Muscle of leg (tissue), 11 donors: ENCODE measurements around the gene C1QTNF7. TPM values are rescaled to one million over a fixed set of nuclear protein-coding genes. Genes with fewer than 3 reads are reported as not detected.

ENCODE experiments used
- DNase-seq: peaks from one replicate; pipeline ENCODE4 v3.0.0; 2013
- H3K27ac ChIP-seq: one replicate; pipeline ENCODE4 v1.5.1; 2013; ENCODE audit warnings: mild to moderate bottlenecking, low read length, control low read depth
- H3K27me3 ChIP-seq: one replicate; pipeline ENCODE4 v1.6.1; 2013; ENCODE audit warnings: low read length; ENCODE audit not compliant: control insufficient read depth, insufficient read depth
- H3K36me3 ChIP-seq: one replicate; pipeline ENCODE4 v1.6.1; 2013; ENCODE audit warnings: low read length; ENCODE audit not compliant: control insufficient read depth, insufficient read depth
- H3K4me1 ChIP-seq: one replicate; pipeline ENCODE4 v1.6.1; 2013; ENCODE audit warnings: low read length; ENCODE audit not compliant: control insufficient read depth, insufficient read depth
- H3K4me3 ChIP-seq: one replicate; pipeline ENCODE4 v1.5.1; 2013; ENCODE audit warnings: low read length, control low read depth
- H3K9me3 ChIP-seq: replicated peaks from 2 replicates; pipeline ENCODE4 v1.6.1; 2013; ENCODE audit warnings: low read depth, low read length; ENCODE audit not compliant: control insufficient read depth
- WGBS: methylation state at CpG from one replicate; pipeline ENCODE4 v1.1.5; 2013; ENCODE audit warnings: missing lambda C conversion rate; ENCODE audit not compliant: insufficient coverage; 5-methylcytosine and 5-hydroxymethylcytosine counted together
- polyA plus RNA-seq, 8 donors: library from polyadenylated mRNA; unstranded; fragments of 120-200 nt; gene quantifications; one replicate each; pipeline versions ENCODE4 v1.2.1 to v1.2.3, GENCODE V29; 2013; ENCODE audit warnings: inconsistent platforms in 1 of 8, low replicate concordance in 1 of 8; ENCODE audit not compliant: insufficient read length in 8 of 8, insufficient read depth in 1 of 8
- total RNA-seq: library from RNA; stranded (reverse); fragments of 120-200 nt; gene quantifications from one replicate; pipeline ENCODE4 v1.2.4, GENCODE V29; 2013

Gene C1QTNF7
- total and polyA plus RNA-seq, 9 donors, result 0.66 to 3.2 (median 1.2) TPM

DNA sequence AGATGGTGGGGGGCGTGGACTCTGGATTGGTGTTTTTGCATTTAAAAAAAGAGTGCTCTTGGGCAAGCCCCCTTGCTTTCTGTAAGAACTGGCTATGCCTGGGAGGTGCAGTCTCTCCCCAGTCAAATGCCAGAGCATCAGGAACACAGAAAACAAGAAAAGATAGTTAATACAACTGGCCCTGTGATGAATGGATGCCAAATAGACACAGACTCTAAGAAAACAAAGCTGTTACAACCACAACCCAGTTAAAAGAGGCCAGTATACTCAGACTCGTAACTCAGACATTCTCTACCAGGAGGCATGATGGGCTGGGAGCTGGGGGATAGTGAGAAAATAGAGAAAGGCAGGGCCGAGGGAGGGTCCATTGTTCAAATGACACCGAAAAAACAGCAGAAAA lies 32.5 kb upstream of the C1QTNF7 start:
- no CpG with 5 or more reads among the region's 4 CpGs for WGBS

GRCh38 chr4:15396157-15396800 lies 31.6 kb upstream of the C1QTNF7 start:
- H3K27ac ChIP-seq, result no peak overlapping the region
- no peak overlapping the region for H3K4me3 ChIP-seq
- H3K9me3 ChIP-seq, result no peaks in the 10 kb centered on the region
- no peaks in the 10 kb centered on the region for H3K36me3 ChIP-seq
- H3K4me1 ChIP-seq, result peaks cover 9% of the 10 kb centered on the region
- WGBS, result 54% methylated on average over 3 of the region's 4 CpGs
- no peak for DNase-seq
- H3K27me3 ChIP-seq, result no peaks in the 10 kb centered on the region

More for the DNA sequence above, 32.5 kb upstream of the C1QTNF7 start:
- H3K27ac ChIP-seq, result no peak overlapping the region
- H3K4me1 ChIP-seq, result no peaks in the 10 kb centered on the region
- H3K9me3 ChIP-seq, result no peaks in the 10 kb centered on the region
- H3K4me3 ChIP-seq, result no peak overlapping the region
- no peaks in the 10 kb centered on the region for H3K27me3 ChIP-seq
- DNase-seq, result no peak
- no peaks in the 10 kb centered on the region for H3K36me3 ChIP-seq

DNA sequence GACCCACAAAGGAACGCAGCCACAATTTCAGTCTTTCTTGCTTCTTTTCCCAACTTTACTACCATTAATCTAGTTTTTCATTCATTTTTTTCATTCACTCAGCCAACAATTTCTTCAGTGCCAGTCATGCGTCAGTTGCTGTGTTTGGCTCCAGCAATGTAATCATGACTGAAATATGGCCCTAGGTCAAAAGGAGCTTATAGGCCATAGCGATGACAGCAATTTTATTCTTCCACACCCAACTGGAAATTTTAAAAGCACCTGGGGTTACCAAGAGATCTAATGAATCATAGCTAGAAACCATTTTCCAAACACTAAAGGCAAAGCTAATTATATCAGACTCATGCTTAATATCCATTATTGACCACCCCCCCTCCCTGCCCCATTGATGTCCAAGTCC lies 29.8 kb upstream of the C1QTNF7 start:
- H3K36me3 ChIP-seq, result no peaks in the 10 kb centered on the region
- no peak overlapping the region for H3K27ac ChIP-seq
- H3K9me3 ChIP-seq, result no peaks in the 10 kb centered on the region
- no peaks in the 10 kb centered on the region for H3K27me3 ChIP-seq
- peaks cover 9% of the 10 kb centered on the region for H3K4me1 ChIP-seq
- no peak overlapping the region for H3K4me3 ChIP-seq
- WGBS, result 94% methylated on average over 2 of the region's 3 CpGs
- DNase-seq, result no peak

GRCh38 chr4:15398732-15399131 lies 29.1 kb upstream of the C1QTNF7 start:
- peaks cover 9% of the 10 kb centered on the region for H3K4me1 ChIP-seq
- 0% methylated on average over 1 of the region's 4 CpGs for WGBS
- DNase-seq, result no peak
- no peaks in the 10 kb centered on the region for H3K9me3 ChIP-seq
- H3K4me3 ChIP-seq, result no peak overlapping the region
- no peak overlapping the region for H3K27ac ChIP-seq
- no peaks in the 10 kb centered on the region for H3K36me3 ChIP-seq
- H3K27me3 ChIP-seq, result no peaks in the 10 kb centered on the region

DNA sequence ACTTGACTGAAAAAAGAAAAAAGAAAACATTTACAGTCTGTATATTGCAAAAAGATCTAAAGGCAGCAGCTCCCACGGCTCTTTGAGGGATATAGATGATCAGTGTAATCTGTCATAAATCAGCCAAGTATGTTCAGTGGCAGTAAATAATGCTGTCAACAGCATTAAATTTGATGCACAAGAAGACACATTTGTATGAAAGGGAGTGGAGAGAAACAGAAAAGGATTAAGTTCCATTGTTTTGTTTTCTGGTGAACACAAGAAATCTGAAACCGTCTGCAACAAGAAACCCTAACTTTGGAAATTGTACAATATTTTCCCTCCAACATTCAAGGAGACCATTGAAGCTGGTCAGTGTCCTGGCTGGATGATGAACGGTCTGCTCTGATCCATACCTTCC lies 27.6 kb upstream of the C1QTNF7 start:
- Histone ChIP-seq H3K36me3 (no peaks in the 10 kb centered on the region), H3K9me3 (no peaks in the 10 kb centered on the region), H3K27me3 (no peaks in the 10 kb centered on the region), H3K4me1 (peaks cover 9% of the 10 kb centered on the region), H3K27ac (no peak overlapping the region), H3K4me3 (no peak overlapping the region)
- DNase-seq, result no peak
- WGBS, result no CpG with 5 or more reads among the region's 3 CpGs

GRCh38 chr4:15400981-15401671 lies 26.7 kb upstream of the C1QTNF7 start:
- no CpG with 5 or more reads among the region's 9 CpGs for WGBS
- Histone ChIP-seq H3K4me3 (no peak overlapping the region), H3K36me3 (no peaks in the 10 kb centered on the region), H3K27ac (no peak overlapping the region), H3K27me3 (no peaks in the 10 kb centered on the region), H3K9me3 (no peaks in the 10 kb centered on the region), H3K4me1 (peaks cover 9% of the 10 kb centered on the region)
- peak; percentile 74 for DNase-seq

DNA sequence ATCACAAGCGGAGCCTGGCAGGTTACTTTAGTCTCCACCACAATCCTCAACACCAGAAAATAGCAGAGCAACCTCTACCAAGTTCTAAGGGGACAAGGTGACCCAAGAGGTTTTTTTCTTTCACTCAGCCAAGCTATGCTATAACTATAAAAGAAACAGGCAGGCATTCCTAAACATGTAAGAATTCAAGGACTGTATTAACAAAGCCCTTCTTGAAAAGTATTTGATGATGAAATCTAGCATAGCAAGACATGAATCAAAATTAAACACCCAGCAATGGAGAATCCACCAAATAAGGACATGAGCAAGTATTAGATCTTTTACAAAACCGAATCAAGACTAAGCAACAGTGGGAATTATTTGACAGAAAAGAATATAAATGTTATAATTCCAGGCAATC lies 25.7 kb upstream of the C1QTNF7 start:
- Histone ChIP-seq H3K4me3 (no peak overlapping the region), H3K27ac (no peak overlapping the region), H3K9me3 (no peaks in the 10 kb centered on the region), H3K4me1 (peaks cover 9% of the 10 kb centered on the region), H3K36me3 (no peaks in the 10 kb centered on the region), H3K27me3 (no peaks in the 10 kb centered on the region)
- no peak for DNase-seq
- WGBS, result no CpG with 5 or more reads among the region's 2 CpGs

DNA sequence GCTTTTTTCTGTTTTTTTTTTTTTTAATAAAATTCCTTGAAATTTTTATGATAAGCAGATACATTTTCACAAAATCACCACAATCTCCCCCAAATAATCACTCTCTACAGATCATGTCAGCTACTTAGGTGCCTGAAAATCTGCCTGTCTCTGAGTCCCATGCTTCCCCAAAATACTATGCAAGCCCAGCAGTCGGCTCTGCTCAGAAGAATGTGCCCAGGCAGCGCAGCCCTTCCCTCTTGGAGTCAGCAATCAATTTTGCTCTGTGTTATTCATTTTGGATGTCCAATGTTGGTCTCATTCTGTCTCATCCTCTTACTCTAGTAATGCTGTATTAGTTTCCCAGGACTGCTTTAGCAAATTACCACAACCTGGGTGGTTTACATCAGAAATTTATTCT lies 24.9 kb upstream of the C1QTNF7 start:
- DNase-seq, result no peak
- Histone ChIP-seq H3K4me3 (no peak overlapping the region), H3K27ac (no peak overlapping the region), H3K4me1 (peaks cover 9% of the 10 kb centered on the region), H3K27me3 (no peaks in the 10 kb centered on the region), H3K9me3 (no peaks in the 10 kb centered on the region), H3K36me3 (no peaks in the 10 kb centered on the region)
- 27% methylated on average over 2 of the region's 2 CpGs for WGBS

DNA sequence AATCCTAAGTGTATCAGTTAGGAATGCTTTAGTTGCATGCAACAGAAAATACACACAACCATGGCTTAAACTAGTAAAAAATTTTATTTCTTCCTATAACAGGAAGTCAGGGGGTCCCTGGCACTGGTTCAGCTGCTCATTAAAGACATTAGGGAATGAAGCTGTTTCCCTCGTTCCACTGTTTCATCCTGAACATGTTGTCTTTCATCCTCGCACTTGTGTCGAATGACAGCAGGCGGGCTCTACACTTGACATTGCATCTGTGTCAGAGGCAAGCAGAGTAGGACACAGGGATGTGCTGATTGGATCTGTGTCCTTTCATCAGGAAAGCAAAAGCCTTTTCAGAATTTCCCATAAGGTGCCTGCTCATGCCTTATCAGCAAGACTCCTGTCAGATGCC lies 22.8 kb upstream of the C1QTNF7 start:
- no peak for DNase-seq
- no peak overlapping the region for H3K4me3 ChIP-seq
- H3K9me3 ChIP-seq, result no peaks in the 10 kb centered on the region
- H3K27me3 ChIP-seq, result no peaks in the 10 kb centered on the region
- H3K4me1 ChIP-seq, result peaks cover 9% of the 10 kb centered on the region
- no peak overlapping the region for H3K27ac ChIP-seq
- WGBS, result no CpG with 5 or more reads among the region's 4 CpGs
- no peaks in the 10 kb centered on the region for H3K36me3 ChIP-seq

GRCh38 chr4:15410750-15411149 lies 17.1 kb upstream of the C1QTNF7 start:
- no peaks in the 10 kb centered on the region for H3K36me3 ChIP-seq
- no peak overlapping the region for H3K27ac ChIP-seq
- no peaks in the 10 kb centered on the region for H3K27me3 ChIP-seq
- peak; percentile 52 for DNase-seq
- no peaks in the 10 kb centered on the region for H3K4me1 ChIP-seq
- no peak overlapping the region for H3K4me3 ChIP-seq
- H3K9me3 ChIP-seq, result no peaks in the 10 kb centered on the region
- WGBS, result 49% methylated on average over 2 of the region's 6 CpGs
